SK-N-SH (cell line): ENCODE results near the gene PRPF6.

Source experiments
- MEF2A ChIP-seq: IDR thresholded peaks from 2 replicates; pipeline ENCODE4 v1.4.0; 2012; ENCODE audit warnings: low read depth, borderline replicate concordance
- RFX5 ChIP-seq: IDR thresholded peaks from 2 replicates; pipeline ENCODE4 v1.6.1; 2012; ENCODE audit warnings: mild to moderate bottlenecking, improper control_type of control experiment, low read length
- TF ChIP-seq, protein P1 (sequence below): fragments of 200-600 bp; sonication (generic); IDR thresholded peaks from 2 replicates; pipeline ENCODE4 v1.6.1; 2017; ENCODE audit warnings: antibody characterized with exemption, mild to moderate bottlenecking, moderate library complexity
- TF ChIP-seq, protein P2 (sequence below): IDR thresholded peaks from 2 replicates; pipeline ENCODE4 v1.4.0; 2012; ENCODE audit warnings: low read depth
- TF ChIP-seq, protein P3 (sequence below): IDR thresholded peaks from 2 replicates; pipeline ENCODE4 v1.4.0; 2012; ENCODE audit warnings: low read depth, borderline replicate concordance

DNA sequence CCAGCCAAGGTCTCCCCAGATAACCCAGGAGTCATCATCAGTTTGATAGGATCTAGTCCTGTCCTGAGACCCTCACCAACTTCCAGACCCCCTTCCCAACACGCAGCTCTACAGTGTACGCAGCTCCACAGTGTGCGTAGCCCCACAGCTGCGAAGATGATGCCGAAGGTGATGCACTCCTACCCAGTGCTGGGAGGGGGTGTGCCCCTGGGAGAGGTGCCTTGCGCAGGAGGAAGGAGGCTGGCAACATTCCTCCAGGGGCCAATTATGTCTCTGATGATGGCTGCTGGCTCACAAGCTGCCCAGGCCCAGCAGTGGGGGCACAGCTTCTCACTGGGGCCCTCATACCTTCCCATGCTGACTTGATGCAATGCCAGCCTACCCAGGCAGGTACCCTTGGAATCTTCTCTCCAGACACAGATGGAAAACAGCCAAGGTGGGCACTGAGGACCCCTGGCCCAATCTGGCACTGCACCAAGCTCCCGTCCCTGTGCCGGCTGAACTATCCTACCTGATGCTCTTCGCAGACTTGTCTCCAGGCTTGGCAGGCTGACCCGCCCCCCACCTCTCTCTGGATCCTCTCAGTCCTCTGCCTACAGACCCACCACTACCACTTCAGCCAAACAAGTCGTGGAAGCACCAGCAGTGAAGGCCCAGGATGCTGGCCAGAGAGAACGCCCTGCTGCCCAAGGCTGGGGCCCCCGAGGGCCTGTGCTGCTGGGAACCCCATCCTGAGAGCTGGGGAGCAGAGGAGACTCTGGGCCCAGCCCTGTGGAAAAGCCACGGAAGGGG lies 12.6 kb upstream of the PRPF6 start:
- TF ChIP-seq MEF2A (no peak), RFX5 (no peak)
- TF ChIP-seq, protein P1, sequence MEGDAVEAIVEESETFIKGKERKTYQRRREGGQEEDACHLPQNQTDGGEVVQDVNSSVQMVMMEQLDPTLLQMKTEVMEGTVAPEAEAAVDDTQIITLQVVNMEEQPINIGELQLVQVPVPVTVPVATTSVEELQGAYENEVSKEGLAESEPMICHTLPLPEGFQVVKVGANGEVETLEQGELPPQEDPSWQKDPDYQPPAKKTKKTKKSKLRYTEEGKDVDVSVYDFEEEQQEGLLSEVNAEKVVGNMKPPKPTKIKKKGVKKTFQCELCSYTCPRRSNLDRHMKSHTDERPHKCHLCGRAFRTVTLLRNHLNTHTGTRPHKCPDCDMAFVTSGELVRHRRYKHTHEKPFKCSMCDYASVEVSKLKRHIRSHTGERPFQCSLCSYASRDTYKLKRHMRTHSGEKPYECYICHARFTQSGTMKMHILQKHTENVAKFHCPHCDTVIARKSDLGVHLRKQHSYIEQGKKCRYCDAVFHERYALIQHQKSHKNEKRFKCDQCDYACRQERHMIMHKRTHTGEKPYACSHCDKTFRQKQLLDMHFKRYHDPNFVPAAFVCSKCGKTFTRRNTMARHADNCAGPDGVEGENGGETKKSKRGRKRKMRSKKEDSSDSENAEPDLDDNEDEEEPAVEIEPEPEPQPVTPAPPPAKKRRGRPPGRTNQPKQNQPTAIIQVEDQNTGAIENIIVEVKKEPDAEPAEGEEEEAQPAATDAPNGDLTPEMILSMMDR = no peak
- TF ChIP-seq, protein P2, sequence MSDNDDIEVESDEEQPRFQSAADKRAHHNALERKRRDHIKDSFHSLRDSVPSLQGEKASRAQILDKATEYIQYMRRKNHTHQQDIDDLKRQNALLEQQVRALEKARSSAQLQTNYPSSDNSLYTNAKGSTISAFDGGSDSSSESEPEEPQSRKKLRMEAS = no peak
- TF ChIP-seq, protein P3, sequence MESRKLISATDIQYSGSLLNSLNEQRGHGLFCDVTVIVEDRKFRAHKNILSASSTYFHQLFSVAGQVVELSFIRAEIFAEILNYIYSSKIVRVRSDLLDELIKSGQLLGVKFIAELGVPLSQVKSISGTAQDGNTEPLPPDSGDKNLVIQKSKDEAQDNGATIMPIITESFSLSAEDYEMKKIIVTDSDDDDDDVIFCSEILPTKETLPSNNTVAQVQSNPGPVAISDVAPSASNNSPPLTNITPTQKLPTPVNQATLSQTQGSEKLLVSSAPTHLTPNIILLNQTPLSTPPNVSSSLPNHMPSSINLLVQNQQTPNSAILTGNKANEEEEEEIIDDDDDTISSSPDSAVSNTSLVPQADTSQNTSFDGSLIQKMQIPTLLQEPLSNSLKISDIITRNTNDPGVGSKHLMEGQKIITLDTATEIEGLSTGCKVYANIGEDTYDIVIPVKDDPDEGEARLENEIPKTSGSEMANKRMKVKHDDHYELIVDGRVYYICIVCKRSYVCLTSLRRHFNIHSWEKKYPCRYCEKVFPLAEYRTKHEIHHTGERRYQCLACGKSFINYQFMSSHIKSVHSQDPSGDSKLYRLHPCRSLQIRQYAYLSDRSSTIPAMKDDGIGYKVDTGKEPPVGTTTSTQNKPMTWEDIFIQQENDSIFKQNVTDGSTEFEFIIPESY = no peak
